ENCODE measurements around the gene TMBIM4.

Gene TMBIM4

GRCh38 chr12:66109056-66109455 is 60.7 kb downstream of the TMBIM4 start:
- Histone ChIP-seq H3K27ac (ENCODE audit: extremely low read depth, low read depth, low read length) (no peak overlapping the region), H3K9me3 (ENCODE audit: control insufficient read depth, insufficient read depth, low read depth, low read length) (no peaks in the 10 kb centered on the region), H3K4me1 (ENCODE audit: control insufficient read depth, insufficient read depth, low read length) (peaks cover 5% of the 10 kb centered on the region; the same call in 1 of the 2 replicates), H3K36me3 (ENCODE audit: control insufficient read depth in 2 of 2, insufficient read depth in 1 of 2, low read length in 2 of 2) (no peaks in the 10 kb centered on the region), H3K4me3 (ENCODE audit: low read depth, low read length) (no peak overlapping the region)
- TF ChIP-seq RBAK (tag by site-specific recombination; IDR thresholded peaks at IDR 0.05) = no peak
- no peak for TF ChIP-seq KLF8 (tag by site-specific recombination; IDR thresholded peaks at IDR 0.05)
- no peak for TF ChIP-seq ZNF114 (tag by site-specific recombination; IDR thresholded peaks at IDR 0.05)
- TF ChIP-seq TSHZ1 (tag by site-specific recombination; IDR thresholded peaks at IDR 0.05; ENCODE audit: borderline replicate concordance) = no peak
- TF ChIP-seq ZNF639 (tag by site-specific recombination; IDR thresholded peaks at IDR 0.05) = no peak
- TF ChIP-seq ZNF530 (tag by site-specific recombination; IDR thresholded peaks at IDR 0.05; ENCODE audit: low read depth) = no peak
- TF ChIP-seq ZNF18 (tag by site-specific recombination; IDR thresholded peaks at IDR 0.05) = no peak
- TF ChIP-seq ZNF777 (tag by site-specific recombination; IDR thresholded peaks at IDR 0.05; ENCODE audit: borderline replicate concordance) = no peak
- TF ChIP-seq PRDM2 (tag by site-specific recombination; IDR thresholded peaks at IDR 0.05; ENCODE audit: borderline replicate concordance) = no peak
- TF ChIP-seq INSM2 (tag by site-specific recombination; IDR thresholded peaks at IDR 0.05) = no peak
- ChIA-PET CTCF (interaction anchor here (0.6 to 3.0 kb wide), 3 partner anchors 13 to 121 kb away, joined by 3 to 12 read pairs (median 3); partner anchors contain the start of gene LLPH), POLR2A (no interaction called here)
